CD4-positive, alpha-beta T cell treated with Interleukin-12 subunit alpha and Interleukin-12 subunit beta, for 1 hour (primary cell): ENCODE results near the gene DRD2.

ENCODE experiments used
- DNase-seq: peaks from one replicate; pipeline ENCODE4 v3.0.0-alpha.2; 2020

Gene DRD2

GRCh38 chr11:113363996-113364641 is 111.1 kb downstream of the DRD2 start:
- no peak for DNase-seq

GRCh38 chr11:113363406-113363805 is 111.8 kb downstream of the DRD2 start:
- no peak for DNase-seq
